Mesothelial cell of epicardium (in vitro differentiated cells): ENCODE data around the gene ROBO1. TPM values are rescaled to one million over a fixed set of nuclear protein-coding genes. Genes with fewer than 3 reads are reported as not detected.

Experiments used
- DNase-seq, 2 experiments: peaks; one replicate each; pipeline ENCODE4 v3.0.0; 2021; ENCODE audit warnings: low spot score in 2 of 2; ENCODE audit not compliant: unreplicated experiment in 2 of 2
- H3K27ac Mint-ChIP-seq: 2 replicates; pipeline ENCODE4 v1.8.0; 2021; ENCODE audit warnings: mixed read lengths
- H3K27me3 Mint-ChIP-seq: 2 replicates; pipeline ENCODE4 v1.8.0; 2021; ENCODE audit warnings: low read depth, mixed read lengths
- H3K36me3 Mint-ChIP-seq: 2 replicates; pipeline ENCODE4 v1.8.0; 2021; ENCODE audit warnings: mixed read lengths
- H3K4me1 Mint-ChIP-seq: 2 replicates; pipeline ENCODE4 v1.8.0; 2021; ENCODE audit warnings: mixed read lengths
- H3K4me3 Mint-ChIP-seq: 2 replicates; pipeline ENCODE4 v1.8.0; 2021; ENCODE audit warnings: mild to moderate bottlenecking, moderate library complexity, mixed read lengths
- H3K9me3 Mint-ChIP-seq: 2 replicates; pipeline ENCODE4 v1.8.0; 2021; ENCODE audit warnings: mixed read lengths
- total RNA-seq: library from RNA; stranded (reverse); gene quantifications from 3 replicates; pipeline ENCODE4 v1.2.1, GENCODE V29; 2021
- TF ChIP-seq, protein P1 (sequence below): fragments of 200-600 bp; sonication (generic); IDR thresholded peaks from one replicate; pipeline ENCODE4 v1.5.0; 2021; ENCODE audit warnings: antibody characterized with exemption; ENCODE audit not compliant: unreplicated experiment

ROBO1 gene
- total RNA-seq, 1 donor from 2014 or later = 143 TPM

DNA sequence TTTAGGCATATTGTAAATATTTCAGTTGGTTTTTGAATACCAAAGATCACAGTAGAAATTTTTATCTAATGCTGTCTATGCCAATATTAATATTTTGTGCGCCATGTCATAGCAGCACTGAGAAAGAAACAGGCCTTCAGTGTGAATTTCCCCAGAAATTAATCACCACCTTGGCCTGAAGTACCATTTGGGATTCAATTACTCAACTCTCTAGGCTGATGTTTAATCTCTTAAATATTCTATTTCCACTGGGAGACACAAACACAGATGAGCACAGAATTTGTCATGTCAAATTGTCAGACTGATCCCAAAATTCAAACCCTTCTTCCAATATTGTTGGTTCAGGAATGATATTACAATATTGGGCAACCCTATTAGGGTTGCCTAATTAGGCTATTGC, 509.3 kb downstream of the ROBO1 start:
- Mint-ChIP-seq H3K4me1 (no peaks in the 10 kb centered on the region), H3K36me3 (no peaks in the 10 kb centered on the region), H3K4me3 (no peak overlapping the region), H3K27ac (no peak overlapping the region), H3K27me3 (no peaks in the 10 kb centered on the region), H3K9me3 (no peaks in the 10 kb centered on the region)
- TF ChIP-seq, protein P1, sequence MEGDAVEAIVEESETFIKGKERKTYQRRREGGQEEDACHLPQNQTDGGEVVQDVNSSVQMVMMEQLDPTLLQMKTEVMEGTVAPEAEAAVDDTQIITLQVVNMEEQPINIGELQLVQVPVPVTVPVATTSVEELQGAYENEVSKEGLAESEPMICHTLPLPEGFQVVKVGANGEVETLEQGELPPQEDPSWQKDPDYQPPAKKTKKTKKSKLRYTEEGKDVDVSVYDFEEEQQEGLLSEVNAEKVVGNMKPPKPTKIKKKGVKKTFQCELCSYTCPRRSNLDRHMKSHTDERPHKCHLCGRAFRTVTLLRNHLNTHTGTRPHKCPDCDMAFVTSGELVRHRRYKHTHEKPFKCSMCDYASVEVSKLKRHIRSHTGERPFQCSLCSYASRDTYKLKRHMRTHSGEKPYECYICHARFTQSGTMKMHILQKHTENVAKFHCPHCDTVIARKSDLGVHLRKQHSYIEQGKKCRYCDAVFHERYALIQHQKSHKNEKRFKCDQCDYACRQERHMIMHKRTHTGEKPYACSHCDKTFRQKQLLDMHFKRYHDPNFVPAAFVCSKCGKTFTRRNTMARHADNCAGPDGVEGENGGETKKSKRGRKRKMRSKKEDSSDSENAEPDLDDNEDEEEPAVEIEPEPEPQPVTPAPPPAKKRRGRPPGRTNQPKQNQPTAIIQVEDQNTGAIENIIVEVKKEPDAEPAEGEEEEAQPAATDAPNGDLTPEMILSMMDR = no peak
- no peak for DNase-seq

DNA sequence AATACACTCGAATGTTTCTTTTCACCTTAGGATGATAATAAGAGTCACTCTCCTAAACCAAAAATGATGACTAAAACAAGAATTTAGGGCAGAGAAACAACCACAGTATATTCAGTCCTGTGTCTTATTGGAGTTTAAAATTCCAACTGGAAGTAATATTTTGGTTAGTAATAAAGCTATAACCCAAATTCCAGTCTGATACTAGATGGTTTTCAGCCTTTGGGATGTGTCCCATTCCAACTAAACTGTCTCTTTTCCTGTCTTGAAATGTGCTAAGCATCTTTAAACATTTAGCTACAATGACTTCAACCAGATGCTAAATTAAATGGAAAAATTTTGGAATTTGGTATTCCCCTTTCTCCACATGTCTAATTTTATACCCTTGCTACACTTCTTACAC, 510.0 kb downstream of the ROBO1 start:
- H3K4me1 Mint-ChIP-seq = no peaks in the 10 kb centered on the region
- no peaks in the 10 kb centered on the region for H3K9me3 Mint-ChIP-seq
- H3K27ac Mint-ChIP-seq = no peak overlapping the region
- no peak for DNase-seq
- H3K36me3 Mint-ChIP-seq = no peaks in the 10 kb centered on the region
- H3K4me3 Mint-ChIP-seq = no peak overlapping the region
- TF ChIP-seq, protein P1 = no peak
- no peaks in the 10 kb centered on the region for H3K27me3 Mint-ChIP-seq

DNA sequence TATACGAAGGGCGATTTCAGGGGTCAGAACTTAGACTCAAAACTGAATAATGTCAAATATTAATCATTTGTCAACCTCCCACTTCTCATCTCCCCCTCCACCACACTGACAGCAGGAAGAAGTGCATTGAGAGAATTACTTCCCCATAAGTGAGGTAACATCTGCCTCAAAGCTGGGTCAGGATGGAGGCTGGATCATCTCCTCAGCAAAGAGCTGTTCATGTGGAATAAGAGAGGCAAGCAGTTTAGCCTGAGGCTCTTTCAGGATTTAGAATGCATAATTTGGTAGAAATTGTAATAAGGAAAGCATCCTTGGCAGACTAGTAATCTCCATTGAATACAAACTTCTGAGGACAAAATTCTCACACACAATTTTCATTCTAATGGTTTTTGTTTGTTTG, 512.1 kb downstream of the ROBO1 start:
- no peak for DNase-seq
- TF ChIP-seq, protein P1 = no peak
- H3K27ac Mint-ChIP-seq = no peak overlapping the region
- no peaks in the 10 kb centered on the region for H3K36me3 Mint-ChIP-seq
- no peaks in the 10 kb centered on the region for H3K4me1 Mint-ChIP-seq
- H3K9me3 Mint-ChIP-seq = no peaks in the 10 kb centered on the region
- H3K4me3 Mint-ChIP-seq = no peak overlapping the region
- no peaks in the 10 kb centered on the region for H3K27me3 Mint-ChIP-seq

DNA sequence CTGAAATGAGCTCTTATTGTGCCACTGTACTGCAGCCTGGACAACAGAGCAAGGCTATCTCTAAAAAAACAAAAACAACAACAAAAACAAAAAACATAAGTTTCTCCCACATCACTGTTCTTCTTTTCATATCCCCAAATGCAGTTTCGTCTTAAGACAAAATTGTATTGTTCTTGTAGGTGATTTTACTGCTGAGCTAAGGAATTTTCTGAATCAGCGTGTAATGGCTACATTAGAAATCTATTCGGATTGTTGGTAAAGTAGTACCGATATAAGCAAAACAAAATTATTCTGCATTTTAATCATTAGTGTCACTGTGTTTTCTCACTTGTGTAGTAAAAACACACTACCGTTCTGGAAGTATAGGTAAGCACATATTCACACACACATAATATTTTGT, 512.5 kb downstream of the ROBO1 start:
- Mint-ChIP-seq H3K27me3 (no peaks in the 10 kb centered on the region), H3K4me3 (no peak overlapping the region), H3K4me1 (no peaks in the 10 kb centered on the region), H3K27ac (no peak overlapping the region), H3K36me3 (no peaks in the 10 kb centered on the region), H3K9me3 (no peaks in the 10 kb centered on the region)
- DNase-seq = no peak
- TF ChIP-seq, protein P1 = no peak

- Mint-ChIP-seq H3K4me3 (no peak overlapping the region), H3K9me3 (no peaks in the 10 kb centered on the region), H3K27me3 (no peaks in the 10 kb centered on the region), H3K27ac (no peak overlapping the region), H3K36me3 (no peaks in the 10 kb centered on the region), H3K4me1 (no peaks in the 10 kb centered on the region)
- no peak for DNase-seq
- TF ChIP-seq, protein P1 = no peak
Observed at GRCh38 chr3:79253704-79254103, 514.1 kb downstream of the ROBO1 start.

DNA sequence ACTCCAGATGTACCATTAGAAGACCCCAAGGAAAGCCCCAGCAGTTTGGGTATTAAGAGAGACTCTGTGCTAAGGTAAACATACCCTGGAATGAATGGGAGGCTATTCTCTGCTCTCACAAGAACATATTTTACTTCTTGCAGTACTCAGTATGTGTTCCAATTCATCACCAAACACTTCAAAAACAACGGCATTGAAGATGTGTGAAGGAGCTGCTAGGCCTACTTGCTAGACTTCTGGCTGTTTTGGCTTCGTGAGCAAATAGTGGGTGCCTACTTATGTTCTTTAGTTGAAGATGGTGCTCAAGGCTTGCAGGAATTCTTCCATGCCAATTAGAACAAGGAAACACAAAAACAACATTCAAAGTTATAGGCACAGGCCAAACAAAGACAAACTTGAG, 514.5 kb downstream of the ROBO1 start:
- TF ChIP-seq, protein P1 = no peak
- Mint-ChIP-seq H3K9me3 (no peaks in the 10 kb centered on the region), H3K27me3 (no peaks in the 10 kb centered on the region), H3K27ac (no peak overlapping the region), H3K4me1 (peaks cover 2% of the 10 kb centered on the region), H3K4me3 (no peak overlapping the region), H3K36me3 (no peaks in the 10 kb centered on the region)
- DNase-seq = no peak
